ENCODE measurements around the gene CDON.

- no peak for TF ChIP-seq CTCF (IDR thresholded peaks at IDR 0.05)
- TF ChIP-seq ZFX (IDR thresholded peaks at IDR 0.05; ENCODE audit: borderline replicate concordance), result no peak
Measured at GRCh38 chr11:126002181-126002580, 60.5 kb downstream of the CDON start.

All from 22Rv1 (cell line).